Liver (tissue), 3 donors: Measurements from ENCODE around the gene CYP2W1.

Experiments used
- ATF3 ChIP-seq: IDR thresholded peaks from 2 replicates; pipeline ENCODE4 v1.6.1; 2016; ENCODE audit warnings: antibody characterized with exemption
- CTCF ChIP-seq: fragments of 150-350 bp; IDR thresholded peaks from 2 replicates; pipeline ENCODE4 v1.5.1; 2017; ENCODE audit warnings: improper control_type of control experiment, low read depth, low read length; ENCODE audit not compliant: missing input control
- EGR1 ChIP-seq, 2 donors: IDR thresholded peaks; 2 replicates each; pipeline ENCODE4 v1.6.1; 2016 to 2018; ENCODE audit warnings: antibody characterized with exemption in 2 of 2, low read depth in 2 of 2
- GABPA ChIP-seq, 2 donors: IDR thresholded peaks in 1 of 2; conservative IDR thresholded peaks in 1 of 2; 2 replicates each; pipeline ENCODE4 v1.6.1; 2016; ENCODE audit warnings: antibody characterized with exemption in 2 of 2, mild to moderate bottlenecking in 1 of 2, moderate library complexity in 1 of 2
- RXRA ChIP-seq, 2 donors: IDR thresholded peaks; 2 replicates each; pipeline ENCODE4 v1.6.1; 2017 to 2018; ENCODE audit warnings: antibody characterized with exemption in 2 of 2, mild to moderate bottlenecking in 1 of 2
- TAF1 ChIP-seq: conservative IDR thresholded peaks from 2 replicates; pipeline ENCODE4 v1.6.1; 2016; ENCODE audit warnings: antibody characterized with exemption, mild to moderate bottlenecking
- YY1 ChIP-seq: IDR thresholded peaks from 2 replicates; pipeline ENCODE4 v1.6.1; 2016; ENCODE audit warnings: antibody characterized with exemption, mild to moderate bottlenecking
- donor health status: healthy.
- donor health status: healthy.

DNA sequence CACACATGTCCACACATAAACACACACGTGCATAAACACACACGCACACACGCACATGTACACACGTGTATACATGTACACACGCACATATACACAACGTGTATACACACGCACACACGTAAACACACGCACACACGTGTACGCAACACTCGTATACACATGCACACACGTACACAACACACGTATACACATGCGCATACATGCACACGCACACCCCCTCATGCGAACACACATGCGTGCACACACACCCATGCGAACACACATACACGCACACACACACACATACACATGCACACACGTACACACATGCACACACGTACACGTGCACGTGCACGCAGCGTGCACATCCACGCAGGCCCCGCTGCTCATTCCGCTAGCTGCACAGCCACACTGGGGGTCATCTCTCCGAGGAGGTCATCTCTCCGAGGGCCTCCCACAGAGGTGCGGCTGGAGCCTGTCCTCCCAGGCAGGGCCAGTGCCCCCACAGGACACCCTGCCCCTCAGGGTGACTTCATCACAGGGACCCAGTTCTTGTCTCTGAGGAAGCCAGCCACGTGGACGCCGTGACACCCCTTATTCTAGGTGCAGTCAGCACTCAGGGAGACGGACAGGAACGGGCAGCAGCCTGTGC lies 25.9 kb downstream of the CYP2W1 start:
- TF ChIP-seq GABPA (IDR thresholded peaks at IDR 0.05 in 1 of 2, conservative IDR thresholded peaks at IDR 0.05 in 1 of 2): no peak
- no peak for TF ChIP-seq CTCF
- no peak for TF ChIP-seq TAF1
- no peak for TF ChIP-seq ATF3
- TF ChIP-seq EGR1 (IDR thresholded peaks at IDR 0.05; ENCODE audit: low read depth in 2 of 2): no peak
- TF ChIP-seq RXRA (IDR thresholded peaks at IDR 0.05): no peak
- no peak for TF ChIP-seq YY1
